22Rv1 (cell line): ENCODE measurements around the gene RIOX2.

Source experiments
- CTCF ChIP-seq: fragments of 450-650 bp; IDR thresholded peaks from 2 replicates; pipeline ENCODE4 v1.5.1; 2017; ENCODE audit warnings: mild to moderate bottlenecking
- ZFX ChIP-seq: fragments of 450-650 bp; IDR thresholded peaks from 2 replicates; pipeline ENCODE4 v1.6.1; 2017; ENCODE audit warnings: antibody characterized with exemption, borderline replicate concordance

GRCh38 chr3:97928986-97929385 lies 43.2 kb downstream of the RIOX2 start:
- TF ChIP-seq CTCF: no peak
- no peak for TF ChIP-seq ZFX
